SK-N-SH treated with all-trans-retinoic acid at 6 μM for 48 hours (cell line): ENCODE results near the gene MEAF6.

Source experiments
- ARNTL ChIP-seq: fragments of 450-650 bp; formaldehyde crosslinking; IDR thresholded peaks from 2 replicates; pipeline ENCODE4 v1.5.0; 2020; ENCODE audit warnings: low read depth, mild to moderate bottlenecking, moderate library complexity, borderline replicate concordance
- BACH2 ChIP-seq: fragments of 250-450 bp; sonication (Bioruptor Pico); IDR thresholded peaks from 2 replicates; pipeline ENCODE4 v1.9.0; 2021; ENCODE audit warnings: mild to moderate bottlenecking, borderline replicate concordance
- CSDC2 ChIP-seq: fragments of 250-450 bp; sonication (Bioruptor Pico); IDR thresholded peaks from 2 replicates; pipeline ENCODE4 v1.5.0; 2020; ENCODE audit warnings: mild to moderate bottlenecking, moderate library complexity
- ESRRG ChIP-seq: fragments of 250-450 bp; sonication (Bioruptor Pico); IDR thresholded peaks from 2 replicates; pipeline ENCODE4 v1.6.1; 2021; ENCODE audit warnings: mild to moderate bottlenecking
- GLIS3 ChIP-seq: fragments of 250-450 bp; sonication (Bioruptor Pico); IDR thresholded peaks from 2 replicates; pipeline ENCODE4 v1.5.0; 2020; ENCODE audit warnings: mild to moderate bottlenecking, moderate library complexity
- ISL1 ChIP-seq: fragments of 250-450 bp; sonication (Bioruptor Pico); IDR thresholded peaks from 2 replicates; pipeline ENCODE4 v2.1.2; 2022; ENCODE audit warnings: mild to moderate bottlenecking, moderate library complexity
- RARB ChIP-seq: fragments of 250-450 bp; sonication (Bioruptor Pico); IDR thresholded peaks from 2 replicates; pipeline ENCODE4 v1.8.0; 2021; ENCODE audit warnings: mild to moderate bottlenecking, moderate library complexity
- TOX ChIP-seq: fragments of 250-450 bp; sonication (Bioruptor Pico); IDR thresholded peaks from 2 replicates; pipeline ENCODE4 v1.8.0; 2021; ENCODE audit warnings: mild to moderate bottlenecking, moderate library complexity, borderline replicate concordance
- ZNF565 ChIP-seq: fragments of 450-650 bp; formaldehyde crosslinking; conservative IDR thresholded peaks from 2 replicates; pipeline ENCODE4 v1.5.0; 2020; ENCODE audit warnings: low read depth, mild to moderate bottlenecking, moderate library complexity
- TF ChIP-seq, protein P1 (sequence below): fragments of 250-450 bp; sonication (Bioruptor Pico); IDR thresholded peaks from 2 replicates; pipeline ENCODE4 v1.5.1; 2020; ENCODE audit warnings: low read depth, mild to moderate bottlenecking, moderate library complexity
- TF ChIP-seq, protein P2 (sequence below): fragments of 250-450 bp; sonication (Bioruptor Pico); IDR thresholded peaks from 2 replicates; pipeline ENCODE4 v1.5.1; 2021; ENCODE audit warnings: mild to moderate bottlenecking, moderate library complexity
- TF ChIP-seq, protein P3 (sequence below): fragments of 250-450 bp; sonication (Bioruptor Pico); IDR thresholded peaks from 2 replicates; pipeline ENCODE4 v1.8.0; 2021; ENCODE audit warnings: low read depth, mild to moderate bottlenecking, moderate library complexity, borderline replicate concordance
- TF ChIP-seq, protein P4 (sequence below): fragments of 250-450 bp; sonication (Bioruptor Pico); IDR thresholded peaks from 2 replicates; pipeline ENCODE4 v1.5.0; 2020; ENCODE audit warnings: mild to moderate bottlenecking, moderate library complexity
- TF ChIP-seq, protein P5 (sequence below): fragments of 250-450 bp; sonication (Bioruptor Pico); IDR thresholded peaks from 2 replicates; pipeline ENCODE4 v1.8.0; 2020; ENCODE audit warnings: mild to moderate bottlenecking, moderate library complexity, borderline replicate concordance

DNA sequence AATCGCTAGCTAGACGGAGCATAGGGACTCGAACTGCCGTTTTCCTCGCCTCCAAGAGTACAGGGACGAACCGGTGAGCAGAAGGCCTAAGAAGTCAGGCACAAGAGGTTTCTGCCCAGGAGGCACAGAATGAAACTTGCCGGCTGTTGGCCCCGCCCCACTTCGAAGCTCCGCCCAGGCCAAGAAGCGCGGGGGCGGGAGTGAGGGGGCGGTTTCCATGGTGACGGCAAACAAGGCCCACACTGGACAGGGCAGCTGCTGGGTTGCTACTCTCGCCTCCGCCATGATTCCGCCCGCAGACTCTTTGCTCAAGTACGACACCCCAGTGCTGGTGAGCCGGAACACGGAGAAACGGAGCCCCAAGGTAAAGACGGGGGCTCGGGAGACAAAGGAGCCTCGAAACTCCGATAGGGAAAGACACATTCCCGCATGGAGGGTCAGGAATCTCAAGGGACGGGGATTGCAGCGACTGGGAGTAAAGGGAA is 42.2 kb upstream of the MEAF6 start, which contains the start of gene DNALI1:
- no peak for TF ChIP-seq CSDC2
- TF ChIP-seq ARNTL, result no peak
- TF ChIP-seq, protein P1, sequence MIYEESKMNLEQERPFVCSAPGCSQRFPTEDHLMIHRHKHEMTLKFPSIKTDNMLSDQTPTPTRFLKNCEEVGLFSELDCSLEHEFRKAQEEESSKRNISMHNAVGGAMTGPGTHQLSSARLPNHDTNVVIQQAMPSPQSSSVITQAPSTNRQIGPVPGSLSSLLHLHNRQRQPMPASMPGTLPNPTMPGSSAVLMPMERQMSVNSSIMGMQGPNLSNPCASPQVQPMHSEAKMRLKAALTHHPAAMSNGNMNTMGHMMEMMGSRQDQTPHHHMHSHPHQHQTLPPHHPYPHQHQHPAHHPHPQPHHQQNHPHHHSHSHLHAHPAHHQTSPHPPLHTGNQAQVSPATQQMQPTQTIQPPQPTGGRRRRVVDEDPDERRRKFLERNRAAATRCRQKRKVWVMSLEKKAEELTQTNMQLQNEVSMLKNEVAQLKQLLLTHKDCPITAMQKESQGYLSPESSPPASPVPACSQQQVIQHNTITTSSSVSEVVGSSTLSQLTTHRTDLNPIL (CRISPR knock-in tag), result no peak
- TF ChIP-seq, protein P2, sequence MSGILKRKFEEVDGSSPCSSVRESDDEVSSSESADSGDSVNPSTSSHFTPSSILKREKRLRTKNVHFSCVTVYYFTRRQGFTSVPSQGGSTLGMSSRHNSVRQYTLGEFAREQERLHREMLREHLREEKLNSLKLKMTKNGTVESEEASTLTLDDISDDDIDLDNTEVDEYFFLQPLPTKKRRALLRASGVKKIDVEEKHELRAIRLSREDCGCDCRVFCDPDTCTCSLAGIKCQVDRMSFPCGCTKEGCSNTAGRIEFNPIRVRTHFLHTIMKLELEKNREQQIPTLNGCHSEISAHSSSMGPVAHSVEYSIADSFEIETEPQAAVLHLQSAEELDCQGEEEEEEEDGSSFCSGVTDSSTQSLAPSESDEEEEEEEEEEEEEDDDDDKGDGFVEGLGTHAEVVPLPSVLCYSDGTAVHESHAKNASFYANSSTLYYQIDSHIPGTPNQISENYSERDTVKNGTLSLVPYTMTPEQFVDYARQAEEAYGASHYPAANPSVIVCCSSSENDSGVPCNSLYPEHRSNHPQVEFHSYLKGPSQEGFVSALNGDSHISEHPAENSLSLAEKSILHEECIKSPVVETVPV (CRISPR knock-in tag), result no peak
- no peak for TF ChIP-seq BACH2 (CRISPR knock-in tag)
- TF ChIP-seq, protein P3, sequence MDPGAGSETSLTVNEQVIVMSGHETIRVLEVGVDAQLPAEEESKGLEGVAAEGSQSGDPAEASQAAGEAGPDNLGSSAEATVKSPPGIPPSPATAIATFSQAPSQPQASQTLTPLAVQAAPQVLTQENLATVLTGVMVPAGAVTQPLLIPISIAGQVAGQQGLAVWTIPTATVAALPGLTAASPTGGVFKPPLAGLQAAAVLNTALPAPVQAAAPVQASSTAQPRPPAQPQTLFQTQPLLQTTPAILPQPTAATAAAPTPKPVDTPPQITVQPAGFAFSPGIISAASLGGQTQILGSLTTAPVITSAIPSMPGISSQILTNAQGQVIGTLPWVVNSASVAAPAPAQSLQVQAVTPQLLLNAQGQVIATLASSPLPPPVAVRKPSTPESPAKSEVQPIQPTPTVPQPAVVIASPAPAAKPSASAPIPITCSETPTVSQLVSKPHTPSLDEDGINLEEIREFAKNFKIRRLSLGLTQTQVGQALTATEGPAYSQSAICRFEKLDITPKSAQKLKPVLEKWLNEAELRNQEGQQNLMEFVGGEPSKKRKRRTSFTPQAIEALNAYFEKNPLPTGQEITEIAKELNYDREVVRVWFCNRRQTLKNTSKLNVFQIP, result no peak
- TF ChIP-seq RARB (CRISPR knock-in tag), result no peak
- TF ChIP-seq ESRRG, result no peak
- TF ChIP-seq ZNF565, result no peak
- TF ChIP-seq, protein P4, sequence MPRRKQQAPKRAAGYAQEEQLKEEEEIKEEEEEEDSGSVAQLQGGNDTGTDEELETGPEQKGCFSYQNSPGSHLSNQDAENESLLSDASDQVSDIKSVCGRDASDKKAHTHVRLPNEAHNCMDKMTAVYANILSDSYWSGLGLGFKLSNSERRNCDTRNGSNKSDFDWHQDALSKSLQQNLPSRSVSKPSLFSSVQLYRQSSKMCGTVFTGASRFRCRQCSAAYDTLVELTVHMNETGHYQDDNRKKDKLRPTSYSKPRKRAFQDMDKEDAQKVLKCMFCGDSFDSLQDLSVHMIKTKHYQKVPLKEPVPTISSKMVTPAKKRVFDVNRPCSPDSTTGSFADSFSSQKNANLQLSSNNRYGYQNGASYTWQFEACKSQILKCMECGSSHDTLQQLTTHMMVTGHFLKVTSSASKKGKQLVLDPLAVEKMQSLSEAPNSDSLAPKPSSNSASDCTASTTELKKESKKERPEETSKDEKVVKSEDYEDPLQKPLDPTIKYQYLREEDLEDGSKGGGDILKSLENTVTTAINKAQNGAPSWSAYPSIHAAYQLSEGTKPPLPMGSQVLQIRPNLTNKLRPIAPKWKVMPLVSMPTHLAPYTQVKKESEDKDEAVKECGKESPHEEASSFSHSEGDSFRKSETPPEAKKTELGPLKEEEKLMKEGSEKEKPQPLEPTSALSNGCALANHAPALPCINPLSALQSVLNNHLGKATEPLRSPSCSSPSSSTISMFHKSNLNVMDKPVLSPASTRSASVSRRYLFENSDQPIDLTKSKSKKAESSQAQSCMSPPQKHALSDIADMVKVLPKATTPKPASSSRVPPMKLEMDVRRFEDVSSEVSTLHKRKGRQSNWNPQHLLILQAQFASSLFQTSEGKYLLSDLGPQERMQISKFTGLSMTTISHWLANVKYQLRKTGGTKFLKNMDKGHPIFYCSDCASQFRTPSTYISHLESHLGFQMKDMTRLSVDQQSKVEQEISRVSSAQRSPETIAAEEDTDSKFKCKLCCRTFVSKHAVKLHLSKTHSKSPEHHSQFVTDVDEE (CRISPR knock-in tag), result no peak
- TF ChIP-seq TOX (CRISPR knock-in tag), result no peak
- TF ChIP-seq, protein P5, sequence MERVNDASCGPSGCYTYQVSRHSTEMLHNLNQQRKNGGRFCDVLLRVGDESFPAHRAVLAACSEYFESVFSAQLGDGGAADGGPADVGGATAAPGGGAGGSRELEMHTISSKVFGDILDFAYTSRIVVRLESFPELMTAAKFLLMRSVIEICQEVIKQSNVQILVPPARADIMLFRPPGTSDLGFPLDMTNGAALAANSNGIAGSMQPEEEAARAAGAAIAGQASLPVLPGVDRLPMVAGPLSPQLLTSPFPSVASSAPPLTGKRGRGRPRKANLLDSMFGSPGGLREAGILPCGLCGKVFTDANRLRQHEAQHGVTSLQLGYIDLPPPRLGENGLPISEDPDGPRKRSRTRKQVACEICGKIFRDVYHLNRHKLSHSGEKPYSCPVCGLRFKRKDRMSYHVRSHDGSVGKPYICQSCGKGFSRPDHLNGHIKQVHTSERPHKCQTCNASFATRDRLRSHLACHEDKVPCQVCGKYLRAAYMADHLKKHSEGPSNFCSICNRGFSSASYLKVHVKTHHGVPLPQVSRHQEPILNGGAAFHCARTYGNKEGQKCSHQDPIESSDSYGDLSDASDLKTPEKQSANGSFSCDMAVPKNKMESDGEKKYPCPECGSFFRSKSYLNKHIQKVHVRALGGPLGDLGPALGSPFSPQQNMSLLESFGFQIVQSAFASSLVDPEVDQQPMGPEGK (CRISPR knock-in tag), result no peak
- no peak for TF ChIP-seq GLIS3
- TF ChIP-seq ISL1 (CRISPR knock-in tag), result no peak
